Body of pancreas (tissue), 4 donors: ENCODE results near the gene SLC30A4. TPM values are rescaled to one million over a fixed set of nuclear protein-coding genes. Genes with fewer than 3 reads are reported as not detected.

Experiments
- ATAC-seq: fragments of 150-250 bp; one replicate; pipeline ENCODE4 v1.9.1; 2016
- DNase-seq, 4 donors: peaks; one replicate each; pipeline ENCODE4 v3.0.0-alpha.2; 2019
- H3K27ac ChIP-seq, 4 donors: fragments of 200-600 bp; sonication (generic); 1 replicate in 3 of 4; 2 replicates in 1 of 4; pipeline versions ENCODE4 v1.5.1 to v1.6.1; 2016 to 2019; ENCODE audit warnings: mild to moderate bottlenecking in 1 of 4, mixed read lengths in 1 of 4, moderate library complexity in 1 of 4
- H3K27me3 ChIP-seq, 2 donors: fragments of 200-600 bp; sonication (generic); one replicate each; pipeline ENCODE4 v1.6.0; 2016; ENCODE audit warnings: mild to moderate bottlenecking in 1 of 2
- H3K36me3 ChIP-seq, 2 donors: fragments of 200-600 bp; sonication (generic); replicated peaks in 1 of 2; 2 replicates each; pipeline ENCODE4 v1.5.1; 2016; ENCODE audit warnings: low read depth in 2 of 2; ENCODE audit not compliant: insufficient read depth in 1 of 2
- H3K4me1 ChIP-seq: fragments of 200-600 bp; sonication (generic); one replicate; pipeline ENCODE4 v1.6.0; 2016
- H3K4me3 ChIP-seq, 2 donors: fragments of 200-600 bp; sonication (generic); 1 replicate in 1 of 2; 2 replicates in 1 of 2; pipeline ENCODE4 v1.5.1; 2016 to 2019
- H3K9me3 ChIP-seq, 3 donors: fragments of 200-600 bp; sonication (generic); 1 replicate in 2 of 3; 2 replicates in 1 of 3; pipeline ENCODE4 v1.5.1; 2016
- POLR2A ChIP-seq, 3 donors: fragments of 450-650 bp; IDR thresholded peaks; one replicate each; pipeline ENCODE4 v1.6.1; 2016; ENCODE audit warnings: antibody characterized with exemption in 3 of 3, mild to moderate bottlenecking in 2 of 3
- WGBS, 2 donors: methylation state at CpG; one replicate each; pipeline ENCODE4 v1.1.5; 2017; 5-methylcytosine and 5-hydroxymethylcytosine counted together
- intact Hi-C: fragments of 100-400 bp; cut with DNase I; formaldehyde crosslinking; loops from one replicate; pipeline ENCODE4 v1.15.1; 2023
- total RNA-seq, 2 donors: library from RNA; depleted of rRNA; stranded (reverse); fragments of >200 nt; gene quantifications; one replicate each; pipeline ENCODE4 v1.1.0, GENCODE V29; 2016
- TF ChIP-seq, protein P1 (sequence below), 7 experiments: fragments of 450-650 bp in 4 of 7; fragments of 200-600 bp in 3 of 7; sonication (generic) in 3 of 7; IDR thresholded peaks; one replicate each; pipeline ENCODE4 v1.5.1; 2016 to 2019; ENCODE audit warnings: antibody characterized with exemption in 7 of 7

The SLC30A4 gene, protein sequence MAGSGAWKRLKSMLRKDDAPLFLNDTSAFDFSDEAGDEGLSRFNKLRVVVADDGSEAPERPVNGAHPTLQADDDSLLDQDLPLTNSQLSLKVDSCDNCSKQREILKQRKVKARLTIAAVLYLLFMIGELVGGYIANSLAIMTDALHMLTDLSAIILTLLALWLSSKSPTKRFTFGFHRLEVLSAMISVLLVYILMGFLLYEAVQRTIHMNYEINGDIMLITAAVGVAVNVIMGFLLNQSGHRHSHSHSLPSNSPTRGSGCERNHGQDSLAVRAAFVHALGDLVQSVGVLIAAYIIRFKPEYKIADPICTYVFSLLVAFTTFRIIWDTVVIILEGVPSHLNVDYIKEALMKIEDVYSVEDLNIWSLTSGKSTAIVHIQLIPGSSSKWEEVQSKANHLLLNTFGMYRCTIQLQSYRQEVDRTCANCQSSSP
- 1 to 10 TPM; 2.0 to 2.6 TPM for total RNA-seq

DNA sequence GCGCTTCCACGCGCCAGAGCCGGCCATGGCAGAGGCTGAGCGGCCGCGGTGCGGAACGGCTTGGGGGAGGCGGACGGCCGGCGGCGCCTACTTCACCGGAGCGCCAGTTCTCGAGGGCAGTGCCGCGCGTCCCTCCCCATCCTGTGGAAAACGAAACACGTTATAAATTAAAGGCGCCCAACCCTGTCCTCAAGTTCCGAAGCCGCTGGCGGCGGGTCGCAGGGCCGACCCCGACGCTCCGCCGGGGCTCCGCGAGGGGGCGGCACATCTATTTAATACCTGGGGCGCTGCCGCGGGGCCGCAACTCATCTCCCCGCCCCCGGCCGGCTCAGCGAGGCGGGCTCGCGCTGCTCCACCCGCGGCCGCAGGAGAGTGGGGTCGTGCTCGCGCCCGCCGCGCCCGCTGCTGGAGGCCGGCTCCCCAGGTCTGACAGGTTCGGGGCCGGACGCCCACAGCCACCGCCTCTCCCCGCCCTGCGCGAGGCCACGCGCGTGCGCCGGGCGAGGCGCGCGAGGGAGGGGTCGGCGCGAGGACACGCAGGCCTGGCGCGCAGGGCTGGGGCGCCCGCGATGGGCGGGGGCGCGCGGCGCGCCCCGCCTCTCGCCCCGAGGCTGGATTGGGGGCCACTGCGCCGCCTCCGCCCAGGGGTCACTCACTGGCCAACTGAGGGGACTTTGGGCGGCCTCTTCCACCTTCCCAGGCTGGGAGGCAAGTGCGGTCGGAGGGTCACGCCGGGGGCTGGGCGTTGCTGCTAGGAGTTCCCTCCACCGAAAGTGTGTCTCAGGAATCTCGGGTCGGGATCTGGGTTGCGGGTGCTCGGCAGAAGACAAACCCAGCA is at the start of gene SLC30A4:
Gene SLC30A4, minus strand, starts transcription at position 428 of the 838 bp plus-strand sequence. Its CDS starts 401 bp downstream, at position 27.
- H3K36me3 ChIP-seq, result no peaks in the 10 kb centered on the region
- peak within 1 kb of the TSS; percentile 55 to 78 (median 72) for H3K27ac ChIP-seq
- H3K9me3 ChIP-seq, result no peaks in the 10 kb centered on the region
- TF ChIP-seq POLR2A (IDR thresholded peaks at IDR 0.05), result peak; percentile 17 to 40 (median 32)
- TF ChIP-seq, protein P1, sequence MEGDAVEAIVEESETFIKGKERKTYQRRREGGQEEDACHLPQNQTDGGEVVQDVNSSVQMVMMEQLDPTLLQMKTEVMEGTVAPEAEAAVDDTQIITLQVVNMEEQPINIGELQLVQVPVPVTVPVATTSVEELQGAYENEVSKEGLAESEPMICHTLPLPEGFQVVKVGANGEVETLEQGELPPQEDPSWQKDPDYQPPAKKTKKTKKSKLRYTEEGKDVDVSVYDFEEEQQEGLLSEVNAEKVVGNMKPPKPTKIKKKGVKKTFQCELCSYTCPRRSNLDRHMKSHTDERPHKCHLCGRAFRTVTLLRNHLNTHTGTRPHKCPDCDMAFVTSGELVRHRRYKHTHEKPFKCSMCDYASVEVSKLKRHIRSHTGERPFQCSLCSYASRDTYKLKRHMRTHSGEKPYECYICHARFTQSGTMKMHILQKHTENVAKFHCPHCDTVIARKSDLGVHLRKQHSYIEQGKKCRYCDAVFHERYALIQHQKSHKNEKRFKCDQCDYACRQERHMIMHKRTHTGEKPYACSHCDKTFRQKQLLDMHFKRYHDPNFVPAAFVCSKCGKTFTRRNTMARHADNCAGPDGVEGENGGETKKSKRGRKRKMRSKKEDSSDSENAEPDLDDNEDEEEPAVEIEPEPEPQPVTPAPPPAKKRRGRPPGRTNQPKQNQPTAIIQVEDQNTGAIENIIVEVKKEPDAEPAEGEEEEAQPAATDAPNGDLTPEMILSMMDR (IDR thresholded peaks at IDR 0.05), result peak; percentile 19 to 45 (median 26)
- H3K27me3 ChIP-seq, result no peaks in the 10 kb centered on the region
- peak within 1 kb of the TSS; percentile 39 to 61 for H3K4me3 ChIP-seq
- WGBS, 2 donors, result 0% methylated on average over 106 of the region's 106 CpGs; no CpG with 5 or more reads in 1 of the 2 donors
- DNase-seq, result peak; percentile 65 to 78 (median 68)
- ATAC-seq, result peak; percentile 92
- peaks cover 18% of the 10 kb centered on the region for H3K4me1 ChIP-seq
- intact Hi-C loops, result no loop called here

DNA sequence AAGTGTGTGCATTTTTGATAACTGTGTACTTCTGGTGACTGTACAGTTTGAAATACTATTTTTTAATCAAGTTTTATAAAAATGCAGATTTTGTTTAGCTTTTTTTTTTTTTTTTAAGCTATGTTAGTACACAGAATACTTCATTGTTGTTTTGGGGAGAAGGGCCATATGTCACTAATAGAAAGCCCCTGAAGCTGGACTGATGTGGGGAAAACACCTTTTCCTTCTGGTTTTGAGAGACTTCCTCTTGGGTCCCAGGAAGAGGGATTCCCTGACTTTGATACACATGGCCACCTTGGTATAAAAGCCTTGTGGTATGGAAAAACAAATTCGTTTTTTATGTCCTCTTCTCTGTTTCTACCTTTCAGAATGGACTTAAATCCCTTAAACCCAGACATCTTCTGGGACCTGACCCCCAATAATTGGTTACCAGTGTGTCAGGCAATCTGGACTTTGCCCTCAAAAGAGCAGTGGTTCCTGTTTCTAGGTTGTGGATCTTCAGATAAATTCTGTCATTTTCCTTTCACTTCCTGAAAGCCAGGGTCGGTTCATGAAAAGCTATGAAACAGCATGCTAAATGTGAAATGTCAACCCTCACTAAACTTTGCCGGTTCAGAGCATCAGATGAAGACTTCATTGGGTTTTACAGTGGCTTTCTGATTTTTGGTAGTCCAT is 33.5 kb upstream of the SLC30A4 start:
- H3K27ac ChIP-seq, result no peak overlapping the region
- no peak overlapping the region for H3K4me3 ChIP-seq
- intact Hi-C loops, result no loop called here
- no peaks in the 10 kb centered on the region for H3K36me3 ChIP-seq
- TF ChIP-seq, protein P1 (IDR thresholded peaks at IDR 0.05), result no peak
- TF ChIP-seq POLR2A (IDR thresholded peaks at IDR 0.05), result no peak
- no peaks in the 10 kb centered on the region for H3K27me3 ChIP-seq
- no peaks in the 10 kb centered on the region for H3K9me3 ChIP-seq
- DNase-seq, result no peak
- no peak for ATAC-seq
- WGBS, 2 donors, result 27 to 32% methylated on average over 3 of the region's 3 CpGs
- no peaks in the 10 kb centered on the region for H3K4me1 ChIP-seq

DNA sequence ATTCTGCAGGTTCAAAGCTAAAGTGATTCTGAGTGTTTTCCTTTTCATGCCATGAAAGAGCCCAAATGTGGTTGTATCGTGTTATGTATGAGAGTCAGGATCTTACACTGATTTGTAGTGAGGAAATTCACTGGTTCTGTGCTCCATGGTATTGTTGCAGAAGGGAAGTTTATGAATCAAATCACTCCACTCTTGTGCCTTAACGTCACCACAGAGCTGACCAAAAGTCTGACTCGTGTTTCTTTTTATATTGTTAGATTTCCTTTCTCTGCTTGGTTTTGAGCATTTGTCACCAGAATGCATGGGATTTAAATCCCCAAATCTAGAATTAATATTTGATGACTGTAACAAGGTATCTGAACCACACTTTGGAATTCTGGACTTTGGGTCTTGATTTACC is 29.1 kb upstream of the SLC30A4 start:
- WGBS, 2 donors, result 62 to 65% methylated on average over 3 of the region's 3 CpGs
- DNase-seq (no peak), ATAC-seq (no peak)
- Histone ChIP-seq H3K4me3 (no peak overlapping the region), H3K27me3 (no peaks in the 10 kb centered on the region), H3K9me3 (no peaks in the 10 kb centered on the region), H3K27ac (no peak overlapping the region), H3K36me3 (no peaks in the 10 kb centered on the region), H3K4me1 (no peaks in the 10 kb centered on the region)
- intact Hi-C loops, result no loop called here
- no peak for TF ChIP-seq POLR2A (IDR thresholded peaks at IDR 0.05)
- TF ChIP-seq, protein P1 (IDR thresholded peaks at IDR 0.05), result no peak

DNA sequence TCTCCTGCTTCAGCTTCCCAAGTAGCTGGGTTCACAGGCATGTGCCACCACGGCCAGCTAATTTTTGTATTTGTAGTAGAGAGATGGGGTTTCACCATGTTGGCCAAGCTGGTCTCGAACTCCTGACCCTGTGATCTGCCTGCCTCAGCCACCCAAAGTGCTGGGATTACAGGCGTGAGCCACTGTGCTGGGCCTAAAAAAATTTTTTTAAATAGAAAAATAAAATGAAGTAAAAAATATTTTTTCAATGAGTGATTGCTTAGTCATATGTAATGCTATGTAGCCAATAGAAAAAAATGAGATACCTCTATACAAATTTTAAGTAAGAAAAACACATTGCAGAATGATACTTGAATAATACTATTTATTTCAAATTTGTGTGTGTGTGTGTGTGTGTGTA is 27.9 kb upstream of the SLC30A4 start:
- no peak for DNase-seq
- 66 to 71% methylated on average over 3 of the region's 3 CpGs for WGBS, 2 donors
- Histone ChIP-seq H3K27ac (no peak overlapping the region), H3K4me1 (no peaks in the 10 kb centered on the region), H3K36me3 (no peaks in the 10 kb centered on the region), H3K9me3 (no peaks in the 10 kb centered on the region), H3K27me3 (no peaks in the 10 kb centered on the region), H3K4me3 (no peak overlapping the region)
- ATAC-seq, result no peak
- TF ChIP-seq, protein P1 (IDR thresholded peaks at IDR 0.05), result no peak
- TF ChIP-seq POLR2A (IDR thresholded peaks at IDR 0.05), result no peak
- intact Hi-C loops, result no loop called here
